Esophagus mucosa (tissue), 1 donor: ENCODE data around the gene RGS8. TPM values are rescaled to one million over a fixed set of nuclear protein-coding genes. Genes with fewer than 3 reads are reported as not detected.
A peak's percentile ranks its signal among the peaks of the same experiment; 100 is the strongest.
"Not testable (repeated sequence)": the region's sequence is repeated elsewhere in the genome, so short reads cannot be mapped to it uniquely, and the experiment has no call there.

Experiments
- ATAC-seq: fragments of 200-7000 bp; cut with Tn5 transposase; one replicate; pipeline ENCODE4 v1.9.1; 2020
- total RNA-seq: library from RNA; stranded (reverse); gene quantifications from one replicate; pipeline ENCODE4 v1.2.4, GENCODE V29; 2023
- donor health status: DM: yes; HTN: yes; CAD: no.

RGS8 gene
- total RNA-seq, 1 donor from 2014 or later = not detected

DNA sequence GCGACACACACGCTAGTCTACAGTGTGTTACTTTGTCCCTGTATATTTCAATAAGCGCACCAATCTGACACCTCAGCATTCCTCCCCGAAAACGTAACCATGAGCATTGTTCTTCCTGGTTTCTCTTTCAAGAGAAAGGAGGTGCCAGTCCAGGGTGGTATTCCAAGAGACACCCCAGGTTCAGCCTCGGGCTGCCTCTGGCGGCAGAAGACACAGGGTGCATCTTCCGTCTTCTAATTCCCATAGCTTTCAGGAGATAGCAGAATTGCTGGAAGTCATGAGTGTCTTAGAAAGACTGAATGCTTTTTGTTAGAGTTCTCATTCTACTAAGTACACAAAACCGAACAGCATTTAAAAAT is 15.9 kb upstream of the RGS8 start:
- ATAC-seq = peak; percentile 48

DNA sequence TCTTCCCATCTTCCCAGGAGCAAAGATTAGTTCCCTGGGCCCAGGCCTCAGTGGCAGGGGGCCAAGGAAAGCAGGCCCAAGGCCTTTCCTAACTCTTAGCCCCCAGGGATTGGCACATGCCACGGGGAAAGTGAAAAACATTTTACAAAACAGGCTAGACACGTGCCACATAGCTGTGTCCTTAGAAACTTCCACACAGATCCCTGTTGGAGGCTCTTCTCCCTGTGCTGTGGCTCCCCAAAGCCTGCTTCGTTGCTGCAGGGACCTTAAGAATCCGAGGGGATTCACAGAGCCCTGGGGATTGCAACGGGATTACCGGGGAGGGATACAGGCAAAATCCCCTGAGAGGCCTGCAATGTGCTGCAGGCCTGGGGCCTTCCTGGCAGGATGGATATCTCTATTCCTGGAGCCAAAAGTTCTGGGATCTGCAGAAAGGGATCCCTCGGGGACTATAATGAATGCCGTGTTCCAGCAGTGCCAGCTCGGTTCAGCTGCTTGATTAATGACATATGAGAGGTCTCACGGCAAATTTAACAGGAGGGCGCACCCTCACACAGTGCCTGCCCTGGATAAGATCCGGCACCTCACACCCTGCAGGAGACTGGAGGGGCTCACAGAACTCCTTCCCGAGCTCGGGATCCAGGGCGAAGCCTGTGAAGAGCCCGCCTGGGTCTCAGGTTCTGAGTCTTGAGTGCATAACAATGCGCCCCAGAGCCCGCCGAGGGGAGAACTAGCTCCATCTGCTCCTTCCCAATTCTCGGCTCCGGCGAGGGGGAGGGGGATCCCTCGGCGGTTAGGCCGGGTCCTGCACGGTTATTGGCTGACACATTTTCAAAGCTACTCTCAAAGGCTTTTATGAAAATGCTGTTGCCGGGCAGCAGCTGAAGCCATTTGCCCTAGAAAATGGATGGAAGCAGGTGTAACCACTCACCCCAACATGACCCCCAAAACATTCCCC is 15.3 kb upstream of the RGS8 start:
- ATAC-seq = peak; percentile 38

DNA sequence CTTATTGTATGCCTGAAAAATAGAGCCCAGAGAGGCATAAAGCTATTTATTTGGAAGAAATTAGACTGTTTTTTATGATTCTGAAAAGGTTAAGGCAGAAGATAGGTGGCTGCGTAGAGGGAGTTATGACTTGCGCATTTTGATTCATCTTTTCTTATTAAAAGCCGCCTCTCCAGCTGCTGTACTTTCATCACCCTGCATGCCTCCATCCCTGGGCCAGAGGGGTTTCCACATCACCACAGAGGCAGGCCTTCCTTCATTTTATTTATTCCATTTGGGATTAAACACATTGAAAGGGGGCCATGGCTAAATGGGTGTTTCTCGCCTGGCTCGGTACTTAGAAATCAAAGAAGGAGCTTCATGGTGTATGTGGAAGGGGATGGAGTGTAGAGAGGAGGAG is 14.6 kb upstream of the RGS8 start:
- no peak for ATAC-seq

DNA sequence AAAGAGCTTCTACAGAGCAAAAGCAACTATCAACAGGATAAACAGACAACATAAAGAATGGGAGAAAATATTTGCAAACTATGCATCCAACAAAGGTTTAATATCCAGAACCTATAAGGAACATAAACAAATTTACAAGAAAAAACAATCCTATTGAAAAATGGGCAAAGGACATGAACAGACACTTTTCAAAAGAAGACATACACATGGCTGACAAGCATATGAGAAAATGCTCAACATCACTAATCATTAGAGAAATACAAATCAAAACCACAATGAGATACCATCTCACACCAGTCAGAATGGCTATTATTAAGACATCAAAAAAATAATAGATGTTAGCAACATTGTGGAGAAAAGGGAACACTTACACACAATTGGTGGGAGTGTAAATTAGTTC is 8.8 kb upstream of the RGS8 start:
- not testable (repeated sequence) for ATAC-seq

DNA sequence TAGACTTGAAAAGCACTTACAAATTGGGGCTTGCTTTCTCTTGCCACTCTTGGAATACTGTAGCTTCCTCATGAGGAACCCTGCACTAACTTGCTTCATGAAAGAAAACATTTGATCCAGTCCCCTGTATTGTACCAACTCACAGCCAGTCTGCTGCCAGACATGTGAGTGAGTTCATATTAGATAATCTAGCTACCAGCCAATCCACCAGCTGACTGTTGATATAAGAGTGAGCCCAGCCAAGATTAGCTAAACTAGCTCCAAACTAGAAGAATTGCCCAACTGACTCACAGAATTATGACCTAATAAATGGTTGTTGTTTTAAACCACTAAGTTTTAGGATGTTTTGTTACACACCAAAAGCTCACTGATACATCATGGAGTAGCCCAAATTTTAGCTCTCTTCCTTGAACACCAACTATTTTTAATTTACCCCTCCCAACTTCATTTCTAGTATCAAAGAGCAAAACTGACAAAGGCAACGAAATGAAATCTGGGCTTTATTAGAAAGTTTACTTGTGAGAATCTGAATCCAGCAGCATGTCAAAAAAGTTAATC is 6.6 kb upstream of the RGS8 start:
- peak; percentile 12 for ATAC-seq

GRCh38 chr1:182688436-182689205 is 4.2 kb upstream of the RGS8 start:
- ATAC-seq = no peak

GRCh38 chr1:182687361-182687760 is 3.0 kb upstream of the RGS8 start:
- ATAC-seq = peak; percentile 90

DNA sequence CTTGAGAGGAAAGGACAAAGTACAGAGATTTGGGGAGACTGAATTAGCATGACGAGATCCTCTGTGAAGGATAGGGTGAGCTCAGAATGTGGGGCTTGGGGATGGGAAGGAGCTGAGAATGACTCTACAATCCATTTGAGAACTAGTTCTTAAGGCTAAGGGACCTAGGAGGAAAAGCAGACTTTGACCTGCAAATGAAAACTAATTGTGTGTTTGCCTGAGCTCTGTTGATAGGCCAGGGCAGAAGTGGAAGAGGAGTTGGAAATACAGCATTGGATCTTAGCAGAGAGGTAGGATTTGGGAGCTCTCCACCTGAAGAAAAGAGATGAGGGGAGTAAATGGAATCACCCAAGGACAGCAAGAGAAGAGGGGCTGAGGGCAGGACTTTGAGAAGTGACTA is 2.1 kb upstream of the RGS8 start:
- no peak for ATAC-seq

- no peak for ATAC-seq
These were observed 828 bp upstream of the RGS8 start for GRCh38 chr1:182685215-182685614.

DNA sequence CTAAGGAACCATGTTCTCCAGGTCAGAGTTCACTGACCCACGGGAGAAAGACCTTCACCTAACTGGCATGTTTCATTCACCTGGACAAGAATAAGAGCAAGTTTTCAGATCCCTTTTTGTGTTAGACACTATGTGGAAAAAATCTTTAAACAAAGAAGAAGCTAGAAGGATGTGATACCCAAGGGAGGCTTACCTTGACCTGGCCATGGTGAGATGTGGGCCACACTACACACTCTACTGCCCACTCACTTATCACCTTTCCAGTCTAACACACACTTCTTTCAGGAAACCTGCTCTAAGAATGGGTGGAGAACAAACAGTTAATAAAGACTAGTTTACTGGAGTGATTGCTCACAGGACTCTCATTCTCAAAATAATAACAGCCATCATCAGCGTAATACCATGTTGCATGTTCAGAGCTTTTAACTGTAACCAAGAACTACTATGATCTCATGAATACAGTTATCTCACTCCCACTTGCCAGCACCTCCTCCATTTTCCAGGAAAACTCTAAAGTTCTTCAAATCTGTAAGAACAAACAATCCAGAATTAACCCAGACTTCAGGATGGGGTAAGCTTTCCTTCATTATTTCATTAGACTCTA is 1.4 kb downstream of the RGS8 start:
- no peak for ATAC-seq

DNA sequence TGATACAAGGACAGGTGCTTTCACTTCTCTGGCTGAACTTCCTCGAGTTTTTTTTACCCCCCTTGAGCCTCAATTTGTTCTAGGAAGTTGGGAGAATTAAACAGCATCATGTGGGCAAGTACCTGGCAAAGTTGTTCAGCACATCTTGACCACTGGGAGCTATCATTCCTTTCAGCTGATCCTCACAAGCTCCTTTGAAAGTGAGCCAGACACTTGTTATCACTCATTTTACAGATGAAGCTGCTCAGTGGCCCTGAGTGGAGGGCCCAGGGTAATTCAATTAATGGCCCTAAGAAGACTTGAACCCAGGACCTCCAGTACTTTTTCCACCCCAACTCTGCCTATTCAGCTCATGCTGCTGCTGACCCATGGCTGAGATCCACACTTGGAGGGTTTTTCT is 2.0 kb downstream of the RGS8 start:
- ATAC-seq = no peak

GRCh38 chr1:182681568-182681912 is 2.8 kb downstream of the RGS8 start:
- ATAC-seq = no peak

- peak; percentile 31 for ATAC-seq
These were observed 3.4 kb downstream of the RGS8 start for GRCh38 chr1:182680901-182681567.

DNA sequence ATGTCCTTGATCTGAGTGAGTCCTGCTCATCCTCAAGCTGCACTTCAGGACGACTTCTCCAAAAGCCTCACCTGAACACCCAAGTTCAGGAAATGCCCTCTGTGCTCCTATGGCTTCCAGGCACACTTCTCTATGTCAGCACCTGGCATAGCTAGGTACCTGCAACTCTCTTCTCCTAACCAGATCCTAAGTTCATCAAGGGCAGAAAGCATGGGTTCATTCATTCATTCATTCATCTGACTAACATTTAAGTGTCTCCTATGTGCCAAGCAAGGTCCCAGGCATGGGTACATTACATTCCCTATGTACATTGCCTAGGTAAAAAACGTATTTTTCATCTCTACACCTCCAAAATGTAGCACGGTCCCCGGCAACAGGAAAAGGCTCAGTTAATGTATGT is 4.0 kb downstream of the RGS8 start:
- ATAC-seq = no peak

- ATAC-seq = no peak
These were observed 4.7 kb downstream of the RGS8 start for GRCh38 chr1:182679684-182680083.

GRCh38 chr1:182677397-182678098 is 6.8 kb downstream of the RGS8 start:
- ATAC-seq = no peak

- ATAC-seq = no peak
These were observed 8.1 kb downstream of the RGS8 start for GRCh38 chr1:182676274-182676673.

GRCh38 chr1:182674346-182675246 is 9.8 kb downstream of the RGS8 start:
- ATAC-seq = no peak

DNA sequence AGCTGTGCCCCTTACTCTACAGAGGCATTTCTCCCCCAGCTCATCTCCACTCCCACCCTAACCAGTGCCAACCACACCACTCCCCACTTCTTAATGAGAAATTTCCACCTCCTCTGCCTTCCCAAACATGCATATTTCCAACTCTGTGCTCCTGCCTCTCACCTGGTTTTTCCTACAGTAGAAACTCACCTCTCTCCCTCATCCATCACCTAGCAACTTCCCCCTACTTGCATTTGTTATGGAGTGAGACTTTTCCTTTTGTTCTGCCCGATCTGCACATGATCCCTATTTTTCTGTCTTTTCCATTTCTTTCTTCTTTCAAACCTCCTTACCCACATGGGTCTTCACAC is 11.9 kb downstream of the RGS8 start:
- no peak for ATAC-seq

DNA sequence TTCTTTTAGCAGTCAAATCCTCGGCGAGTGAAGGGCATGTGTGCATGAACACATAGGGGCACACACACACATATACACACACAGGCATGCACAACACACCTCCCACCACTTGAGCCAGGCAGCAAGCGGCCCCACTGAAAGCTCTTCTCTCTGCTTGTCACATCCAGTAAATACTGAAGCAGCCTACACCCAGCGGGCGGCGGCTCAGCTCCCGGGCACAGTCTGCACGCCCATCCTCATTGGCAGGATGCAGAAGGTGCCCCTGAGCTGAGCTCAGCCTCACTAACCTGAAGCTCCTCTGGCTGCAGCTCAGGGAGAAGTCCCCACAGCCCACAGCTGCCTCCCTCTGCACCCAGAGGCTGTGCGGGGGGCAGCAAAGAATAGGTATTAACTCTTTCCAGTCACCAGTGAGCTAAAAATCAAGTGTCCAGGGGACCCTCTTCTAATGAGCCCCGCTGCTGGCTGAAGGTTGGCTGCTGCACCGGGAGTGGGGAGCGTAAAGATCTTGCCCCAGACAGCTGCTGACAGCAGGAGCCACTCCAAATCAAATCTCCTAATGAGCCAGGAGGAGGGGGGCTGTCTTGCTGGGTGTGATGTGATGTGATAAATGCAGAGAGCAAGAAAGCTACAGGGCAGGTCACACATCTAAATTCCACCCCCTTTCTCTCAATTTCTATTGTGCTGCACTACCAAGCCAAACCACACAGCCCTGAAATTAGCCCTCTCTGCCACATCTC is 12.5 kb downstream of the RGS8 start:
- peak; percentile 32 for ATAC-seq
